Endothelial cell of umbilical vein (primary cell): ENCODE data around the gene SLCO2B1. TPM values are rescaled to one million over a fixed set of nuclear protein-coding genes. Genes with fewer than 3 reads are reported as not detected.

Experiments
- BruUV-seq: library from RNA; stranded (reverse); fragments of 400-500 nt; replicated peaks from 2 replicates; lab custom pipeline; 2021; lab: Mats Ljungman, UMichigan
- CTCF ChIA-PET: fragments of 300-600, 350-600 bp; sonication (Branson Sonifier 250); formaldehyde crosslinking; loops from one replicate; lab custom pipeline; 2021; ENCODE audit warnings: antibody characterized with exemption, inconsistent platforms; lab: Charles Lee
- POLR2A ChIA-PET: fragments of 300-600, 350-600 bp; sonication (Branson Sonifier 250); formaldehyde crosslinking; loops from one replicate; lab custom pipeline; 2021; ENCODE audit warnings: antibody characterized with exemption, inconsistent platforms; lab: Charles Lee
- DNase-seq: peaks from one replicate; pipeline ENCODE4 v3.0.0-alpha.2; 2011; ENCODE audit warnings: low read depth, low spot score
- FAIRE-seq: peaks from 2 replicates; lab custom pipeline; 2011; peaks lifted over from hg19 to GRCh38; lab: Jason Lieb, UNC
- H2AFZ ChIP-seq: 2 replicates; pipeline ENCODE4 v1.6.0; 2012; ENCODE audit warnings: low read depth, low read length, control low read depth, inconsistent platforms
- H3K27ac ChIP-seq: 2 replicates; pipeline ENCODE4 v1.5.1; 2011; ENCODE audit warnings: low read depth, mild to moderate bottlenecking, control low read depth, low read length, moderate library complexity; ENCODE audit not compliant: insufficient read depth
- H3K27me3 ChIP-seq, 2 experiments: 2 replicates each; pipeline versions ENCODE4 v1.6.0 to v1.6.1; 2011; ENCODE audit warnings: low read length in 2 of 2, mixed read lengths in 1 of 2; ENCODE audit not compliant: control insufficient read depth in 2 of 2, insufficient read depth in 2 of 2
- H3K36me3 ChIP-seq, 2 experiments: 2 replicates in 1 of 2; 3 replicates in 1 of 2; pipeline ENCODE4 v1.5.1; 2011; ENCODE audit warnings: low read length in 2 of 2, mild to moderate bottlenecking in 1 of 2, moderate library complexity in 1 of 2; ENCODE audit not compliant: control insufficient read depth in 2 of 2, insufficient read depth in 2 of 2; ENCODE audit errors: extremely low read depth in 1 of 2
- H3K4me1 ChIP-seq: 3 replicates; pipeline ENCODE4 v1.5.1; 2011; ENCODE audit warnings: mild to moderate bottlenecking, low read length; ENCODE audit not compliant: control insufficient read depth, insufficient read depth; ENCODE audit errors: extremely low read depth
- H3K4me2 ChIP-seq: 2 replicates; pipeline ENCODE4 v1.6.1; 2011; ENCODE audit warnings: low read length, control low read depth, mixed read lengths; ENCODE audit not compliant: insufficient read depth
- H3K4me3 ChIP-seq, 3 experiments: fragments of 200-600 bp in 1 of 3; sonication (generic), shearing (Covaris generic) in 1 of 3; replicated peaks in 1 of 3; 2 replicates each; pipeline ENCODE4 v1.5.1; 2011 to 2016; ENCODE audit warnings: control low read depth in 3 of 3, low read length in 3 of 3, mild to moderate bottlenecking in 2 of 3, inconsistent platforms in 1 of 3, low read depth in 1 of 3, moderate library complexity in 1 of 3; ENCODE audit not compliant: insufficient read depth in 1 of 3
- H3K79me2 ChIP-seq: 2 replicates; pipeline ENCODE4 v1.6.0; 2012; ENCODE audit warnings: low read length, inconsistent platforms; ENCODE audit not compliant: control insufficient read depth, insufficient read depth
- H3K9ac ChIP-seq: replicated peaks from 2 replicates; pipeline ENCODE3; 2011; ENCODE audit warnings: low read length, control low read depth; ENCODE audit not compliant: insufficient read depth; ENCODE audit errors: extremely low read depth
- H3K9me1 ChIP-seq: replicated peaks from 3 replicates; pipeline ENCODE4 v1.6.0; 2011; ENCODE audit warnings: mild to moderate bottlenecking, low read length; ENCODE audit not compliant: control insufficient read depth, insufficient read depth; ENCODE audit errors: extremely low read depth
- H3K9me3 ChIP-seq: replicated peaks from 2 replicates; pipeline ENCODE4 v1.5.1; 2012; ENCODE audit warnings: low read length, inconsistent platforms; ENCODE audit not compliant: control insufficient read depth, insufficient read depth
- H4K20me1 ChIP-seq: replicated peaks from 2 replicates; pipeline ENCODE3; 2011; ENCODE audit warnings: mild to moderate bottlenecking, low read length; ENCODE audit not compliant: control insufficient read depth, insufficient read depth; ENCODE audit errors: extremely low read depth
- EZH2 ChIP-seq: IDR thresholded peaks from 2 replicates; pipeline ENCODE4 v1.6.1; 2012; ENCODE audit warnings: borderline replicate concordance, low read depth, mild to moderate bottlenecking, moderate library complexity, low read length, inconsistent platforms; ENCODE audit not compliant: severe bottlenecking
- FOS ChIP-seq: IDR thresholded peaks from 2 replicates; pipeline ENCODE4 v1.6.1; 2011; ENCODE audit warnings: mild to moderate bottlenecking, low read length, moderate library complexity, borderline replicate concordance; ENCODE audit not compliant: insufficient read depth
- GATA2 ChIP-seq: IDR thresholded peaks from 2 replicates; pipeline ENCODE4 v1.7.0; 2011; ENCODE audit warnings: low read depth, mild to moderate bottlenecking, moderate library complexity, mixed read lengths, low read length; ENCODE audit not compliant: insufficient read length, insufficient read depth
- JUN ChIP-seq: IDR thresholded peaks from 2 replicates; pipeline ENCODE4 v1.6.1; 2011; ENCODE audit warnings: borderline replicate concordance, low read depth; ENCODE audit not compliant: insufficient read length, insufficient read depth
- MYC ChIP-seq: IDR thresholded peaks from one replicate; pipeline ENCODE4 v1.6.1; 2011; ENCODE audit warnings: mild to moderate bottlenecking, low read depth, low read length
- POLR2A ChIP-seq: IDR thresholded peaks from 2 replicates; pipeline ENCODE4 v1.6.1; 2012; ENCODE audit warnings: low read depth, mild to moderate bottlenecking, control low read depth, low read length
- POLR2AphosphoS5 ChIP-seq: IDR thresholded peaks from 2 replicates; pipeline ENCODE4 v1.6.1; 2012; ENCODE audit warnings: low read depth, mild to moderate bottlenecking, control low read depth, low read length, moderate library complexity; ENCODE audit not compliant: insufficient read depth
- dilution Hi-C: fragments of 300-500 bp; cut with MboI; formaldehyde crosslinking; loops from one replicate; pipeline ENCODE4 v1.15.0; 2019; ENCODE audit warnings: low sequenced_read_pairs; ENCODE audit not compliant: extremely low pct_ligation_motif_present
- intact Hi-C: fragments of 100-400 bp; cut with micrococcal nuclease; formaldehyde crosslinking; loops from one replicate; pipeline ENCODE4 v1.10.0; 2022
- polyA plus RNA-seq, 4 experiments: library from polyadenylated mRNA; depleted of rRNA in 3 of 4; stranded (reverse) in 3 of 4; unstranded in 1 of 4; fragments of >200 nt; gene quantifications; 2 replicates each; pipeline versions ENCODE4 v1.2.1 to v1.2.3, GENCODE V29; 2011 to 2012; ENCODE audit warnings: missing spikeins in 1 of 4
- total RNA-seq: library from RNA; stranded (reverse); gene quantifications from 2 replicates; pipeline ENCODE4 v1.2.3, GENCODE V29; 2021
- TF ChIP-seq, protein P1 (sequence below), 2 donors: IDR thresholded peaks; 1 replicate in 1 of 2; 2 replicates in 1 of 2; pipeline ENCODE4 v1.5.1; 2011; ENCODE audit warnings: low read length in 2 of 2, mild to moderate bottlenecking in 2 of 2, moderate library complexity in 2 of 2, control low read depth in 1 of 2, inconsistent platforms in 1 of 2, low read depth in 1 of 2; ENCODE audit not compliant: insufficient read depth in 1 of 2; ENCODE audit errors: extremely low read depth in 1 of 2
- TF ChIP-seq, protein P2 (sequence below): IDR thresholded peaks from 2 replicates; pipeline ENCODE4 v1.6.1; 2011; ENCODE audit not compliant: insufficient read depth, insufficient read length

Gene SLCO2B1
- total and polyA plus RNA-seq, 2 donors (not counting 3 experiments of a cell fraction or from before 2014, with no cell fraction given): 0.04 TPM; not detected in 1

DNA sequence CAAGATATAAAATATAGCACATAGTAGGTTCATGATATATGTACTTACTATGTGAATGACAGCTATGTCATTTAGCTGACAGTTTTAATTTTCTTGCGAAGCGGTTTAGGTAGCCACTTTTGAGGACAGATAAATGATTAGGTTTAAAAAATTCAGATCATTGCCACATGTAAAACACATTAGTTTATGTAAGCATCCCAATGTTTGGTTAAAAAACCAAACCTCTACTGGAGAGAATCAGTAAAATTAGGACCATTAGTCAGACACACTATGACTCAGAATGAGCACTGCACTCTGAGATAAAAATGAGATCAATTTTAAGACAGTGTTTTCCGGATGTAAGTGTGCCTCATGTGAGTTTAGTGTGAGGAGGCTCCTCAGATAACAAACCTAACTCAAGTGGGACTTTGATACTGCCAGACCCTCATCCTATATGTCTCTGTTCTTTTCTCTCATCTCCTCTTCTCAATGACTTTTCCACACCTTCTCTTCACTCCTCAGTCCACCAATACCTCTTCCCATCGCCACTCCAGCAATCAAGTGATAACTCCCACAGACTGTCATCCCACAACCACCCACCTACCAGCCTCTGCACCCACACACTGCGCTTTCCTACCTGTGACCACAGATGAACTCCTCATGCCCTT is 47.4 kb upstream of the SLCO2B1 start:
- DNase-seq: no peak

DNA sequence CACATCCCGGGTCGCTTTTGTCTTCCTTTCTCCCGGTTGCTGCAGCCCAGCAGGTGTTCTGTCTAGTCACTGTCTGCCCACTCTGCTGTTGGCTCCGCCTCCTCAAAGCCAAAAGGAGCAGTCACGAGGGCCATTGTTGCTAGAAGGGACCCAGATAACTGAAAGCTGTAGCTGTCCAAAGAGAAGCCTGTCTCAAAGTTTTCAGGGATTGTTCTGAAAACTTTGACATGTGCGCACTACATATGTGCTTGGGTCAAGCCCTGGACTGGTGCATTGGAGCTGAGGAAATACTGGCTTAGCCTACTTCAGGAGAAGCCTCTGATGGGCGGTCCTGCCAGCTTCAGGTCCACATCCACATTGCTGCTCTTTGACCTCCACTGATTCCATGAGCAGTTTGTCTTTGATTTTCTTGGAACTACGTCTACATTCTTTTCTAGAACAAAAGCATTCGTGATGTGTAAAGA is 45.4 kb upstream of the SLCO2B1 start:
- dilution Hi-C loops (no loop called here), intact Hi-C loops (no loop called here)
- H4K20me1 ChIP-seq: no peaks in the 10 kb centered on the region
- H3K27ac ChIP-seq: no peak overlapping the region
- BruUV-seq: no TSS peak
- H3K4me1 ChIP-seq: peaks cover 2% of the 10 kb centered on the region
- no peaks in the 10 kb centered on the region for H3K36me3 ChIP-seq
- CTCF ChIA-PET: interaction anchor here (1.0 to 1.7 kb wide), 3 partner anchors 29 to 83 kb away, joined by 3 to 5 read pairs (median 4); no protein-coding TSS in a partner anchor
- H3K79me2 ChIP-seq: no peaks in the 10 kb centered on the region
- no peaks in the 10 kb centered on the region for H3K9me3 ChIP-seq
- no peak overlapping the region for H3K4me3 ChIP-seq
- POLR2A ChIA-PET: no interaction called here
- DNase-seq (no peak), FAIRE-seq (no peak)
- no peak overlapping the region for H3K9ac ChIP-seq
- no peak overlapping the region for H2AFZ ChIP-seq
- no peaks in the 10 kb centered on the region for H3K9me1 ChIP-seq
- H3K27me3 ChIP-seq: no peaks in the 10 kb centered on the region
- TF ChIP-seq, protein P1, sequence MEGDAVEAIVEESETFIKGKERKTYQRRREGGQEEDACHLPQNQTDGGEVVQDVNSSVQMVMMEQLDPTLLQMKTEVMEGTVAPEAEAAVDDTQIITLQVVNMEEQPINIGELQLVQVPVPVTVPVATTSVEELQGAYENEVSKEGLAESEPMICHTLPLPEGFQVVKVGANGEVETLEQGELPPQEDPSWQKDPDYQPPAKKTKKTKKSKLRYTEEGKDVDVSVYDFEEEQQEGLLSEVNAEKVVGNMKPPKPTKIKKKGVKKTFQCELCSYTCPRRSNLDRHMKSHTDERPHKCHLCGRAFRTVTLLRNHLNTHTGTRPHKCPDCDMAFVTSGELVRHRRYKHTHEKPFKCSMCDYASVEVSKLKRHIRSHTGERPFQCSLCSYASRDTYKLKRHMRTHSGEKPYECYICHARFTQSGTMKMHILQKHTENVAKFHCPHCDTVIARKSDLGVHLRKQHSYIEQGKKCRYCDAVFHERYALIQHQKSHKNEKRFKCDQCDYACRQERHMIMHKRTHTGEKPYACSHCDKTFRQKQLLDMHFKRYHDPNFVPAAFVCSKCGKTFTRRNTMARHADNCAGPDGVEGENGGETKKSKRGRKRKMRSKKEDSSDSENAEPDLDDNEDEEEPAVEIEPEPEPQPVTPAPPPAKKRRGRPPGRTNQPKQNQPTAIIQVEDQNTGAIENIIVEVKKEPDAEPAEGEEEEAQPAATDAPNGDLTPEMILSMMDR (IDR thresholded peaks at IDR 0.05; ENCODE audit: extremely low read depth in 1 of 2, insufficient read depth in 1 of 2, low read depth in 1 of 2, low read length in 2 of 2): no peak
- no peak for TF ChIP-seq MYC
- TF ChIP-seq FOS: no peak
- TF ChIP-seq JUN: no peak
- no peak for TF ChIP-seq GATA2
- no peak for TF ChIP-seq EZH2
- no peak for TF ChIP-seq POLR2A
- TF ChIP-seq POLR2AphosphoS5: no peak
- TF ChIP-seq, protein P2, sequence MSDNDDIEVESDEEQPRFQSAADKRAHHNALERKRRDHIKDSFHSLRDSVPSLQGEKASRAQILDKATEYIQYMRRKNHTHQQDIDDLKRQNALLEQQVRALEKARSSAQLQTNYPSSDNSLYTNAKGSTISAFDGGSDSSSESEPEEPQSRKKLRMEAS: no peak
- no peak overlapping the region for H3K4me2 ChIP-seq

More for the DNA sequence above, 47.4 kb upstream of the SLCO2B1 start:
- intact Hi-C loops (no loop called here), dilution Hi-C loops (no loop called here)
- BruUV-seq: no TSS peak
- no peak overlapping the region for H2AFZ ChIP-seq
- ChIA-PET POLR2A (no interaction called here), CTCF (interaction anchor here (0.8 to 1.7 kb wide), 6 partner anchors 9 to 127 kb away, joined by 3 to 5 read pairs (median 4); no protein-coding TSS in a partner anchor)
- H3K27ac ChIP-seq: no peak overlapping the region
- H3K9me1 ChIP-seq: no peaks in the 10 kb centered on the region
- TF ChIP-seq FOS (peak; percentile 67), MYC (no peak), JUN (no peak), GATA2 (peak; percentile 39)
- TF ChIP-seq, protein P2: no peak
- H3K27me3 ChIP-seq: peaks cover 0 to 2% of the 10 kb centered on the region in 2 experiments
- no peak overlapping the region for H3K4me2 ChIP-seq
- H3K4me1 ChIP-seq: peaks cover 2% of the 10 kb centered on the region
- H3K36me3 ChIP-seq: no peaks in the 10 kb centered on the region
- no peaks in the 10 kb centered on the region for H4K20me1 ChIP-seq
- no peak overlapping the region for H3K9ac ChIP-seq
- H3K4me3 ChIP-seq: no peak overlapping the region
- no peaks in the 10 kb centered on the region for H3K79me2 ChIP-seq
- peak; percentile 18 for FAIRE-seq
- H3K9me3 ChIP-seq: no peaks in the 10 kb centered on the region
